Fibroblast of pulmonary artery (primary cell): Measurements from ENCODE around the gene PTH2.

ENCODE experiments used
- DNase-seq: peaks from one replicate; pipeline ENCODE4 v3.0.0-alpha.2; 2010; ENCODE audit warnings: low read depth
- H3K4me3 ChIP-seq: replicated peaks from 2 replicates; pipeline ENCODE4 v1.5.1; 2011; ENCODE audit warnings: low read depth, mild to moderate bottlenecking, control low read depth, low read length, moderate library complexity
- TF ChIP-seq, protein P1 (sequence below): IDR thresholded peaks from 2 replicates; pipeline ENCODE4 v1.5.1; 2011; ENCODE audit warnings: mild to moderate bottlenecking, control low read depth, low read length, inconsistent platforms; ENCODE audit errors: missing control alignments

Gene PTH2

DNA sequence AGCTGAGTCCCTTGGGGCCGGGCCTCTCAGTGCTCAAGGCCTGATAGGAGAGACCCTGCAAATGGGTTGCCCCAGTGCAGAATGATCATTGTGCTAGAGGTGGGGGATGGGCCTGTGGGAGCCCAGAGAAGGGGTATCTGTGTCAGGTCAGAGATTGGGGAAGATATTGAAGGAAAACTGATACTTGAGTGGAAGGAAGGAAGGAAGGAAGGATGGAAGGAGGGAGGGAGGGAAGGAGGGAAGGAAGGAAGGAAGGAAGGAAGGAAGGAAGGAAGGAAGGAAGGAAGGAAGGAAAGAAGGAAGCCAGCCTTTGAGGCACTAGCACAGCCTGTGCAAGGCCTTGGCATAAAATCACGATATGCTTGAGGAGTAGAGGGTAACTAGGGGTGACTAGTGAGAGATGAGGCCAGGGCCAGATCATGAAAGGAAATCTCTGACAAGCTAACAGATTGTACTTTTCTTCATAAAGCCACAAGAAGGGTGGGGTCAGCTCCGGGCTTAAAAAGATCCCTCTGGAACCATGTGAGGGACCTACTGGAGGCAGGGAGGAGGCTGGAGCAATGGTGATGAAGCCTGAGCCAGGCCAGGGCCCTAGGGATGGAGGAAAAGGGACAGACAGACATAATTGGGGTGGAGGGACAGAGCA lies 11.4 kb downstream of the PTH2 start:
- TF ChIP-seq, protein P1, sequence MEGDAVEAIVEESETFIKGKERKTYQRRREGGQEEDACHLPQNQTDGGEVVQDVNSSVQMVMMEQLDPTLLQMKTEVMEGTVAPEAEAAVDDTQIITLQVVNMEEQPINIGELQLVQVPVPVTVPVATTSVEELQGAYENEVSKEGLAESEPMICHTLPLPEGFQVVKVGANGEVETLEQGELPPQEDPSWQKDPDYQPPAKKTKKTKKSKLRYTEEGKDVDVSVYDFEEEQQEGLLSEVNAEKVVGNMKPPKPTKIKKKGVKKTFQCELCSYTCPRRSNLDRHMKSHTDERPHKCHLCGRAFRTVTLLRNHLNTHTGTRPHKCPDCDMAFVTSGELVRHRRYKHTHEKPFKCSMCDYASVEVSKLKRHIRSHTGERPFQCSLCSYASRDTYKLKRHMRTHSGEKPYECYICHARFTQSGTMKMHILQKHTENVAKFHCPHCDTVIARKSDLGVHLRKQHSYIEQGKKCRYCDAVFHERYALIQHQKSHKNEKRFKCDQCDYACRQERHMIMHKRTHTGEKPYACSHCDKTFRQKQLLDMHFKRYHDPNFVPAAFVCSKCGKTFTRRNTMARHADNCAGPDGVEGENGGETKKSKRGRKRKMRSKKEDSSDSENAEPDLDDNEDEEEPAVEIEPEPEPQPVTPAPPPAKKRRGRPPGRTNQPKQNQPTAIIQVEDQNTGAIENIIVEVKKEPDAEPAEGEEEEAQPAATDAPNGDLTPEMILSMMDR, result no peak
- no peak for DNase-seq
- H3K4me3 ChIP-seq, result no peak overlapping the region

DNA sequence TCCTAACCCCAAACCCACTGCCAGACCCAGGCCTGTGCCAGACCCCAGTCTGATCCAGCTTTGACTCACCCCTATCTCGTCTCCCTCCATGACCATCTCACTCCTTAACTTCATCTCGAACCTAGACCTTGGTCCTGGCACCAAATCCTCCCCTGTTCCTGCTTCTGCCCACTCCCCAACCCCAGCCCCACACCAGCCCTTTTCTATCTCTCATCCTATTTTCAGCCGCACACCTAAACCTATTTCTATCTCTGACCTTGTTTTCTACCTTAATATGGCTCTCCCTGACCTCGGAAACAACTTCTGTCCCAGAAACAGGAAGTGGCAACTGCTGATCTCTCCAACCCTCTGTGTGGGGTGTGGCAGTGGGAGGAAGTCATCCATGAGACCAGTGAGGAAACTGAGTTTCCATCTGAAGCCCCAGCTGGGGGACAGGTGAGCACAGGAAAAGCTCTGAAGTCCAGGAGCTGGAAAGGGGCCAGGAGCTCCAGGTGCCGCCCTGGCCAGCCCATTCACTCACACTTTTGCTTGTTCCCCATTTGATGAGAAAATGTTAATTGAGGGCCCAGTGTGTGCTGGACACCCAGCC lies 13.7 kb downstream of the PTH2 start:
- TF ChIP-seq, protein P1, result no peak
- H3K4me3 ChIP-seq, result no peak overlapping the region
- DNase-seq, result no peak

DNA sequence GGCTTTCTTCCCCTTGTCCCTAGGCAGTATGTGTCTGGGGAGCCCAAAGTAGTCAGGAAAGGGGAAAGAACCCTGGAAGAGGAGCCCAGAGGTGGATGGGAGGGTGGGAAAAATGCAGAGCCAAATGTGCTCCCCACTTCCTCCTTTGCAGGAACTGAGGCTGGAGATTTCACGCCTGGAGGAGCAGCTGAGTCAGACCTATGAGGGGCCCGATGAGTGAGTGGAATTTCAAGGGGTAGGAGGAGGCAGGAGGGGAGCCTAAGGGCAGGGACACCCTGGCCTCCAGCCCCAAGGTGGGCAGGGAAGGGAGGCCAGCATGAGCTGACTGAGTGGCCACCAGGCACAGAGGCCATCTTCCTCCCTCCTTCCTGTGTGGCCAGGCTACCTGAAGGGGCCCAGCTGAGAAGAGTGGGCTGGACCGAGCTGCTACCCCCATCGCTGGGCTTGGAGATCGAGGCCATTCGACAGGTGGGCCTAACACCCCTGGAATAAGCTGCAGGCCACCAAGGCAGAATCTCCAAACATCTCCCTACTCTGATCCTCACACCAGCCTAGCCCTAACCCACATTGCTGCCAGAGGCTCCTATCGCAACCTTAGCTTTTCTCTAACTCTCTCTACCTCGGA lies 14.3 kb downstream of the PTH2 start:
- no peak overlapping the region for H3K4me3 ChIP-seq
- no peak for DNase-seq
- TF ChIP-seq, protein P1, result no peak

DNA sequence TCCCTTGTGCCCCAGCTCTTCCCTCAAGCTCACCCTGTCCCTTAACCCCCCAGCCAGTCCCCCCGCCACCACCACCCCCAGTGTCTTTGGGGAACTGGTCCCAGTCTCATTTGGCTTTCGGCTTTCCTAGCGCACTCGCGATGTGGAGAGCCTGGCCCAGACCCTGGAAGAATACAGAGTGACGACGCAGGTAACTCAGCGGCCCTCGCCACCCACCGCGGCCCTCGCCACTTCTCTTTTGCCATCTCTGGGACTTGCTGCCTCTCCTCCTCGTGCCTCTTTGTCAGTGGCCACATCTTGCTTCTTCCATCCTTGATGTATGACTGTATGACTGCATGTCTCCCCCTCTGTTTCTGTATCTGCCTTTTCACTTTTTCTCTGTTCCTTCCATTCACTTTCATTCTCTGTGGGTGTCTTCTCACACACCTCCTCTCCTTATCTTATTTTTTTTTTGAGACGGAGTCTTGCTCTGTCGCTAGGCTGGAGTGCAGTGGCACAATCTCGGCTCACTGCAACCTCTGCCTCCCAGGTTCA lies 15.7 kb downstream of the PTH2 start:
- no peak for DNase-seq
- TF ChIP-seq, protein P1, result no peak
- no peak overlapping the region for H3K4me3 ChIP-seq

DNA sequence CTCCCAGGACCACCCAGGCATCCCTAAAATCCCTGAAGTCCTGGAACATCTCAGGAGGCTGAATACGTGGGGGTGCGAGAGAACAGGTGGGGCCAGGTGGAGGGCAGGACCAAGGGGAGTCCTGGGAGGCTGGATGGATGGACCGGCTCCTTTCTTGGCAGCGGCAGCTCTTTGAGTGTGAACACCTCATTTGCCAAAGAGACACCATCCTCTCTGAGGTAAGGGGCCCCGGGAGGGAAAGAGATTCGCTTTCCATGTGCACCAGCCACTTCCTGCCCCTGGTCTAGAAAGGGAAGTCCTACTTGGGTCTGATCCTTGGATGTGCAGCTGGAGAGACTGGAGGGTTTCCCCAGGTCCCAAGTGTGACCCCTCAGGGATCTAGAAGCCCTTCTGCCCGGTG lies 16.2 kb downstream of the PTH2 start:
- no peak overlapping the region for H3K4me3 ChIP-seq
- TF ChIP-seq, protein P1, result no peak
- no peak for DNase-seq

DNA sequence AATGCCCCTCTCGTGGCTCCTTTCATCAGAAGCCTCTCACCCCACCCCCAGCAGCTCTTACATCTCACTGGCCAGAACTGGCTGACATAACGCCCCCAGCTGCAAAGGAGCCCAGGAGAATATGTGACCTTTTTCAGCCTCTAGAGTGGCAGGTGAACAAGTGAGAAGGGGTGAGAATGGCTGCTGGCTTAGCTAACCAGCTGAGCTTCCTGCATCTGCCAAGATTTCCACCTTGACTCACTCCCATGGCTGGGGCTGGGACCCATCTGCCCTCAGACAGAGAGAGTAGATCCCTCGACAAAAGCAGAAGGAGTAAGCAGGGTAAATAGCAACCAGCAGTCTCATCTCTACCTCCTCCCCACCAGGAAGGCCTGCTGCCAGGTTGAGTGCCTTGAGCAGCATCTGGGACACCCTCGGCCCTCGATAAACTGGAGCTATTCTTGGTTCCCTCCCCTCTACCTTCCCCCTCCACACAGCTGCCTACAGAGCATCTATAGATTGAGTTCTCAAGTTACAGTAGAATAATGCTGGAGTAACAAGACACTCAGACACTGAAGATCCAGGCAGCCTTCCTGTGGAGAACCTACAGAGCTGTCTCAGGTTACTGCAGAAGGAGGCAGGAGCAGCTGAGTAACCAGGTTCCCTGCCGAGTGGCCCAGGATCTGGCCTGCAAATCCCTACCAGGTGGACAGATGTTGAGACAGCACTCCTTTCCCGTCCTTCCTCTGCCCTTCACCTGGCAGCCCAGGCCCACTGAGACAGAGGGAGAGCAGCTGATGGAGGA lies 19.6 kb downstream of the PTH2 start:
- DNase-seq, result no peak
- no peak overlapping the region for H3K4me3 ChIP-seq
- TF ChIP-seq, protein P1, result no peak
